IPS-NIHi11 (cell line): ENCODE results near the gene CACNG7.
A peak's percentile ranks its signal among the peaks of the same experiment; 100 is the strongest.

Experiments
- DNase-seq: peaks from one replicate; pipeline ENCODE4 v3.0.0; 2012; ENCODE audit warnings: mixed read lengths, low spot score

CACNG7 gene

DNA sequence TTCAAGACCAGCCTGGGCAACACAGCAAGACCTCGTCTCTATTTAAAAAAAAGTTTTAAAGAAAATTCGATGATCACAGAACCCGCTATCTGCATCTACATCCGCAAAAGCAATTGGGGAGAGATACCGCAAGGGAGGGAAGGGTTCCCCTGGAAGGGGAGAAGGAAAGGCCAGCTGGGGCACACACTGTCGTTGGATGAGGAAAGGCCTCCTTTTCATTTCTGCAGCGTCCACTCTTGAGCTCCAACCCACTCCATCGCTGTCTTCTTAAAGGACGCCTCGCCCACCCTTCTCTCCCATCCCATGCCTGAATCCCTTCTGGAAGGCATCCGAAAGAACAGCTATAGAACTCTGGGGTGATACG is 30.3 kb upstream of the CACNG7 start:
- DNase-seq, result no peak

GRCh38 chr19:53879140-53880081 is 29.7 kb upstream of the CACNG7 start:
- peak; percentile 94 for DNase-seq

- DNase-seq, result no peak
Observed at GRCh38 chr19:53880711-53881481, 28.2 kb upstream of the CACNG7 start.

DNA sequence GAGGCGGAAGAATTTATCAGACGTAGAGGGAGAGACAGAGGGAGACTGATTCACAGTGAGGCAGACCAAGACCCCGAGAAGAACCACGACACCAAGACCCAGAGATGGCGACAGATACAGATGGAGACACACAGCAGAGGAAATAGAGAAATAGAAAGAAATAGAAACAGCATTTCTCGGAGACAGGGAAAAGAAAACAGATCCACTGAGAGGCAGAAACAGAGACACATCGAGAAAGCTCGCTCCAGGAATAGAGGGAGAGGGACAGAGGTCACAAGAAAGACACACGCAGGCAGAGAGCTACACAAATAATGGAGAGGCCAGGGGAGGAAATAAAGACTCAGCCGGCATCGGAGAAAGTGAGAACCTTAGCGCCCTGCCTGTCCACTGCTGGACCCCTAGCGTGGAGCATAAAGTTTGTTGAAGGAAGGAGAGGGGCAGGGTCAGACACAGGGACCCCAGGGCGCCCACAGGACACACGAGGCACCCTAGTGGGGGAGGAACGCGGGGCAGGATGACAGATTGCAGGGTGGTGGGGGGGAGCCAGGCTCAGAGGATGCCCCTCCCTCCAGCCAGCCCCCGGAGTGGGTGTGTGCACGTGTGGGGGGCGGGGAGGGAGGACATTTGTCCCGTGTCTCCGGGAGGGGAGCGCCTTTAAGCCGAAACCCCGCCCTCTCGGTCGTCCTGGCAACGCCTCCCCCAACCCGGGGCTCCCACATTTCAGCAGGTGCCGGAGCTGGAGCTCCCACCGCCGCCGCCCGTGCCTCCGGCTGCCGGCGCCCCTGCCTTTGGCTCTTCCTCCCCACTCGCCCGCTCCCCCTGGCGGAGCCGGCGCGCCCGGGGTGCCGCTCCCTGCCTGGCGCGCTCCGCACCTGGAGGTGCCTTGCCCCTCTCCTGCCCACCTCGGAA is 27.3 kb upstream of the CACNG7 start, which contains the start of gene PRKCG:
Gene PRKCG, plus strand, starts transcription at position 716 of the 909 bp plus-strand sequence. CDS start 298 bp downstream, outside the sequence.
- peak; percentile 60 for DNase-seq

DNA sequence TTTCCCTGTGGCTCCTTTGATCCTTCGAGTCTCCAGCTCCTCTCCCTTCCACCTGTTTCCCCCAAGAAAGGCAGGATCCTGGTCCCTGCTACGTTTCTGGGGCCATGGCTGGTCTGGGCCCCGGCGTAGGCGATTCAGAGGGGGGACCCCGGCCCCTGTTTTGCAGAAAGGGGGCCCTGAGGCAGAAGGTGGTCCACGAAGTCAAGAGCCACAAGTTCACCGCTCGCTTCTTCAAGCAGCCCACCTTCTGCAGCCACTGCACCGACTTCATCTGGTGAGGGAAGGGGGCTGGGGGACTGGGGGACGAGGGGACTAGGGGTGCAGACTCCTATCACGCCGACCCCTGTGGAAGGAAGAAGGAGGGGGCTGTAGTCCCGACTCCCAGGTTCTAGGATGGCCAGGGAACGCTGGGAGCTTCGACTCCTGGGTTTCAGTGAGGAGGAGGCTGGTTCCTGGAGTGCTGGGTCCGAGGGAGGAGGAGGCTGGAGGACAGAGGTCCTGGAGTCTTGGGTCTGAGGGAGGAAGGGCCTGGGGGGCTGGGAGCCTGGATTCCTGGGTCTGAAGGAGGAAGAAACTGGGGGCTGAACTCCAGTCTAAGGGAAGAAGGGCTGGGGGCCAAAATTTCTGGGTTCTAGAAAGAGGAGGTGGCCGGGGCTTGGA is 26.6 kb upstream of the CACNG7 start:
- no peak for DNase-seq

- no peak for DNase-seq
Observed at GRCh38 chr19:53883231-53883661, 25.8 kb upstream of the CACNG7 start.

DNA sequence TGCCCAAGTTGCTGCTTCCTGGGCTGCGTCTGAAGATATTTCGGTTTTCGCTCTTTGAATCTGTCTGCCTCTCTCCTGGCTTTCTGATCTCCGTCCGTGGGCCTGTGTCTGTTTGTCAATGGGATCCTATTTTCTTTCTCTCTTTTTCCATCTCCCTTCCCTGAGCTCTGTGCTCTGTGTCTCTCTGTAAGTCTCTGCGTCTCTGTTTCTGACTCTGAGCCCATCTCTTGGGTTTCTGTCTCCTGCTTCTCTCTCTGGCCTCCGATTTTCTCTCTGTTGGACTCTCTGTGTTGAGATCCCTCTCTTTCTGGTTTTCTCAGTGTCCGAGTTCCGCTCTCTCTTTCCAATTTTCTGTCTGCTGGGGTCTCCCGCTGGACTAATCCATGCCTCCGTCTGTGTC is 25.3 kb upstream of the CACNG7 start:
- no peak for DNase-seq

GRCh38 chr19:53884256-53884655 is 24.8 kb upstream of the CACNG7 start:
- DNase-seq, result no peak

DNA sequence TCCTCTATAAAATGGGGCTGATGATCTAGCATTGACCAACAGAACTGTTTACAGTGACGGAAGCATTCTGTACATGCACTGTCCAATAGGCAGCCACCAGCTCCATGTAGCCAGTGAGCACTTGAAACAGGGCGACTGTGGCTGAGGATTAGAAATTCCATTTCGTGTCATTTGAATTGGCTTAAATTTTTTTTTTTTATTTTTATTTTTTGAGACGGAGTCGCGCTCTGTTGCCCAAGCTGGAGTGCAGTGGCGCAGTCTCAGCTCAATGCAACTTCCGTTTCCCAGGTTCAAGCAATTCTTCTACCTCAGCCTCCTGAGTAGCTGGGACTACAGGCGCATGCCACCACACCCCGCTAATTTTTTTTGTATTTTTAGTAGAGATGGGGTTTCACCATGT is 24.0 kb upstream of the CACNG7 start:
- no peak for DNase-seq

- DNase-seq, result no peak
Observed at GRCh38 chr19:53892301-53892980, 16.6 kb upstream of the CACNG7 start.

DNA sequence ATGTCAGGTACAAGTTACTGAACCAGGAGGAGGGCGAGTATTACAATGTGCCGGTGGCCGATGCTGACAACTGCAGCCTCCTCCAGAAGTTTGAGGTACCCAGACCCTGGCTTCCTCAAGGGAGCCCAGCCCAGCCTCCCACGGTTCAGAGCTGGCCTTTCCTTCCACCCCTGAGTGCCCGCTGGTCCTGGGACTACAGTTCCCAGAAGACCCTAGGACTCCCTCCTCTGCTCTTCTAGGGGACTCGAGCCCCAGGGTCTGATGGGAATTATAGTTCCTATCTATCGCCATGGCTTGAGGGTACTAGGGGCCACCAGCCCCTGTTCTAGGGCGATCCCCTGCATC is 16.1 kb upstream of the CACNG7 start:
- DNase-seq, result peak; percentile 48

GRCh38 chr19:53894707-53895106 is 14.4 kb upstream of the CACNG7 start:
- no peak for DNase-seq

GRCh38 chr19:53896682-53897081 is 12.4 kb upstream of the CACNG7 start:
- no peak for DNase-seq

DNA sequence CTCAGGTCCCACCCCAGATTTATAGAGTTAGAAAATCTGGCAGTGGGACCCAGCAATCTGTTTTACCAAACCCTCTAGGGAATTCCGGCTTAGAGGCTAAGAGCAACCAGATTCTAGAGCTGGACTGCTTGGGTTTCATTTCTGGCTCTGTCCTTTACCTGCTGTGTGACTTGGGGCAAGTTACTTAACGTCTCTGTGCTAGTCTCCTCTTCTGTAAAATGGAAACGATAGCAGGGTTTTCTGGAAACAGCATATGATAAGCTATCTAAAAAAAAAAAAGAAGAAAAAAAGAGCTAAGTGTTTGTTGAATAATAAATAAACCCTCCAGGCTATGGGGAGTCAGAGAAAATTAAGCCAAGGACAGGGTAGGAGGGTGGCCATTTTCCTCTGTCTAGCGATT is 11.6 kb upstream of the CACNG7 start:
- DNase-seq, result no peak

- no peak for DNase-seq
Observed at GRCh38 chr19:53898166-53898565, 10.9 kb upstream of the CACNG7 start.

DNA sequence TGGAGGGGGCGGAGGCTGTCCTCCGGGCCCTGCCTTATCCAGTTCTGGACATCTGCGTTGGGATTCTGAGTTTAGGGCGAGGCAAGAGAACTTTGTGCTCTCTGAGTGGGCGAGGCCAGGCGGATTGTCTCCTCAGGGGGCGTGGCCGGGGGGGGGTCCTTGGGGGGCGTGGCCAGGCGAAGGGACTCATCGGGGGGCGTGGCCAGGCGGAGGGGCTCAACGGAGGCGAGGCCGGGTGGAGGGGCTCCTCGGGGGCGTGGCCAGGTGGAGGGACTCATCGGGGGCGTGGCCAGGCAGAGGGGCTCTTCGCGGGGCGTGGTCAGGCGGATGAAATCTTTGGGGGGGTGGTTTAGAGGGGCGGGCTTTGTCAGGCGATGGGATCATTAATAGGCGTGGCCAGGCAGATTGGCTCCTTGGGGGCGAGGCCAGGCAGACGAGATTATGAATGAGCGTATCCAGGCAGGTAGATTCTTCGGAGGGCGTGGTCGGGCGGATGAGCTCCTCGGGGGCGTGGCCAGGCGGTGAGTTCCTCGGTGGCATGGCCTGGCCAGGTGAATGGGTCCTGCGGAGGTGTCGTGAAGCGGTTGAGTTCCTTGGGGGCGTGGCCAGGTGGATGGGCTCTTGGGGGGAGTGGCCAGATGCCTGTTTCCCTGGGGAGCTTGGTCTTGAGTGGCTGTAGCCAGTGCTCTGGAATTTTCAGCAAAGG is 10.3 kb upstream of the CACNG7 start:
- DNase-seq, result peak; percentile 93

DNA sequence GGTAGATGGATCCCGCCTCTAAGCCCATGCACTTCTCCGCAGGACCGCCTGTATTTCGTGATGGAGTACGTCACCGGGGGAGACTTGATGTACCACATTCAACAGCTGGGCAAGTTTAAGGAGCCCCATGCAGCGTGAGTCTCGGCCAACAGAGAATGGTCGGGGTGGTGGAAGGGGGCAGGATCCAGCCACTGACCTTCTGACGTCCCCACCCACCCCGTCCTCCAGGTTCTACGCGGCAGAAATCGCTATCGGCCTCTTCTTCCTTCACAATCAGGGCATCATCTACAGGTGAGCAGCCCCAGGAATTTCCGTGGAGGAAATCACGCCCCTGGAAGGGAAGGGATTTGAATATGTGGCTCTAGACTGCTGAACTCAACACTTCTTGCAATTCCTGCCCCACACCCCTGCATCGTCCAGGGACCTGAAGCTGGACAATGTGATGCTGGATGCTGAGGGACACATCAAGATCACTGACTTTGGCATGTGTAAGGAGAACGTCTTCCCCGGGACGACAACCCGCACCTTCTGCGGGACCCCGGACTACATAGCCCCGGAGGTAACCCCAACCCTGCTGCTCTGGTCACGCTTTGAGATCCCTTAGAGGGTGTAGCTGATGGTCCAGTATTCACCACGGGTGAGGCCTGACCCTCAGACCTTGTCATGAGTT is 8.8 kb upstream of the CACNG7 start:
- no peak for DNase-seq

GRCh38 chr19:53903055-53903680 is 5.9 kb upstream of the CACNG7 start:
- peak; percentile 55 for DNase-seq

- no peak for DNase-seq
Observed at GRCh38 chr19:53904909-53905308, 4.2 kb upstream of the CACNG7 start.
